Gastrocnemius medialis (tissue), 4 donors: ENCODE results near the gene TRIM4.
"Not testable (repeated sequence)": the region's sequence is repeated elsewhere in the genome, so short reads cannot be mapped to it uniquely, and the experiment has no call there.

Experiments used
- CTCF ChIP-seq, 5 experiments: fragments of 450-650 bp in 3 of 5; fragments of 200-600 bp in 2 of 5; sonication (generic) in 2 of 5; IDR thresholded peaks in 4 of 5; conservative IDR thresholded peaks in 1 of 5; 1 replicate in 4 of 5; 2 replicates in 1 of 5; pipeline ENCODE4 v1.5.1; 2016 to 2019; ENCODE audit warnings: antibody characterized with exemption in 5 of 5, mild to moderate bottlenecking in 3 of 5, moderate library complexity in 3 of 5
- POLR2A ChIP-seq, 2 donors: fragments of 450-650 bp; IDR thresholded peaks; one replicate each; pipeline ENCODE4 v1.6.1; 2017; ENCODE audit warnings: antibody characterized with exemption in 2 of 2, mild to moderate bottlenecking in 2 of 2, moderate library complexity in 2 of 2

- TF ChIP-seq POLR2A (IDR thresholded peaks at IDR 0.05); CTCF (IDR thresholded peaks at IDR 0.05 in 4 of 5, conservative IDR thresholded peaks at IDR 0.05 in 1 of 5): not testable (repeated sequence)
These were observed 33.3 kb upstream of the TRIM4 start for GRCh38 chr7:99952649-99953048.
